GM21825 (cell line): ENCODE measurements around the gene PPARG.
"Not testable (repeated sequence)": the region's sequence is repeated elsewhere in the genome, so short reads cannot be mapped to it uniquely, and the experiment has no call there.

Experiments used
- ATAC-seq: cut with Tn5 transposase; IDR thresholded peaks from one replicate; pipeline ENCODE4 v1.9.1; 2021; ENCODE audit warnings: mild to moderate bottlenecking, moderate library complexity; ENCODE audit not compliant: unreplicated experiment

PPARG gene

GRCh38 chr3:12370758-12371157 is 81.9 kb downstream of the PPARG start:
- no peak for ATAC-seq

DNA sequence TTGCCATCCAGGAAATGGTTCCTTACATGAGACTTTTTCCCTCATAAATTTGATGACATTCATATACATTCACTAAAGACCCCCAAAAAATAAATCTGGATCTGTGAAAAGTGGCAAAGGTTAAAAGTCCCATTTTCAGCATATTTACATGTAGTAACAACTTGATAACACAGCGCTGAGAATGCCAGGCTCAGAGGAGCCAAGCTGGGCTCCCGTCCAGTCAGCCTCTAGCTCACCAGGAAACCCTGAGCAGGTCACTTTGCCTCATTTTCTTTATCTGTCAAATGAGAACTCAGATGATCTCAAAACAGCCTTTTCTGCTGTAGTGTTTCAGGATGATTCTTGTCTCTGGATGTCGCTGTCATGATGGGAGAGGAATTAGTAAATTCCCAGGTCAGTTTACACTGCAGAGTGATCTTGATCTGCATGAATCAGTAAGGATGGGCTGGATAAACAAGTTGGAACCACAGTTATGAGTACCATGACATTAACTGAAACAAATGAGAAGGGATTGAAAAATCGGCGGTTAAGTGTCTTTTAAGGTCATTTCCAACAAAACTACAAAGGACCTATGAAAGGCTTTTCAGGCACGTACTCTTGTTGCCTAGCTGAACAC is 82.8 kb downstream of the PPARG start:
- no peak for ATAC-seq

DNA sequence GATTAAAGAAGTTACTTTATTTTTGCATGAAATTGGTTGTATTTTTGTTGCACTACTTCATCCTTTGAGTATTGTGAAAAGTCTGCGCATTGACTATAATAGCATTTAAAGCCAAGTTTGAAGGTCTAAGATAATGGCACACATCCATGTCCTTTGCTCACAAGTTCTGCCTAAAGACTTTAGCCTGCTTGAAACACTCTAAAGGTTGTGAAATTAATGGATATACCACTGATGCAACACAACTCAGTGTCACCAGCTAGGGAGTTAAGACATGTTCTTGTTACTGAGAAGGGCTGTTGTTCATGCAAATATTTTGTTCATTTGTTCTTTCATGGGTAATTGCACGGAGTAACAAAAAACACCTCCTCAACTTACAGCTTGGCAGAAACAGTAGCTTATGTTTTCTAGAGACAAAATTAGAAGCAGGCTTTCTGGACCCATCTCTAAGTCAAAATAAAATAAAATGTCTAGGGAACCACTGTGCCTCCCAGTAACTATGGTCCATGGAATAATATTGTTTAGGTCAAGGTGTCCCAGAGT is 83.9 kb downstream of the PPARG start:
- ATAC-seq = no peak

DNA sequence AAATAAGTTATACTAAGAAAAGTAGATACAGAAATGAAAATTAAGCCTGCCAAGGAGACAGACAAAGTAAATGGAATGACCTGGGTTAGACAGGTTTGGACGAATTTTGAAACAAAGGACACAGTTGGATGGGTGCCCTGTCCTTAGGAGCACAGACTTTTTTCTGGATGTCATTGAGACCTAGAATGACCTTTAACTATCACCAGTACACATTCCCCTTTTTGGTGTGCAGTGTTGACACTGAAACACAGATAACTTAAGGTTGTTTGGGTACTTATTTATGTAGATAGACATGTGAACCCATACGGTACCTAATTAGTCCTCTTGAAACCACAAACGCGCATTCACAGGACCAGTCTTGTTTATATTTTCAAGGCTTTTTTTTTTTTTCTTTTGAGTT is 86.7 kb downstream of the PPARG start:
- ATAC-seq = no peak

DNA sequence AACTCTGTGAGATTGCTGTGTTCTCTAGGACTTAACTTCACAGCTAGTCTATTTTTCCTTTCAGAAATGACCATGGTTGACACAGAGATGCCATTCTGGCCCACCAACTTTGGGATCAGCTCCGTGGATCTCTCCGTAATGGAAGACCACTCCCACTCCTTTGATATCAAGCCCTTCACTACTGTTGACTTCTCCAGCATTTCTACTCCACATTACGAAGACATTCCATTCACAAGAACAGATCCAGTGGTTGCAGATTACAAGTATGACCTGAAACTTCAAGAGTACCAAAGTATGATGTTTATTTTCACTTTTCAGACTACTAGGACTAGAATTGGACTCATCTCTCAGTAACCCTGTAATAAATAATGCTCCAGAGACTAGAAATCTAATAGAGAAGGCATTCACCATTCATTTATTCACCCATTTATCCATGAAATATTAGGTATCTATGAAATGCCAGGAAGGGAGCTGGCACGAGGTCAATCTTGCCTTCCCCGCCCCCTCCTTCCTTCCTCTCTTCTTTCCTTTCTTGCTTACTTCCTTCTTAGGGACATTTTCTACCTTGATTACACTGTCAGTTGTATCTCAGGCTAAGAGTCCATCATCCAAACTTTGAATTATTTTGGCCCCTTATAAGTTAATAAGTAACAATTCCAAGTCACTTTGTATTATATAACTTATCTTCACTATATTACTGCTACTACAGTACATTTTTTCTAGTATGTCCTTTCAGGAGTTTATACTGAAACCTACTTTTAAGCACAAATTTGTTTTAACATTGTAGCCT is 91.0 kb downstream of the PPARG start:
- no peak for ATAC-seq

- ATAC-seq = no peak
These were observed 91.6 kb downstream of the PPARG start for GRCh38 chr3:12380461-12380860.

DNA sequence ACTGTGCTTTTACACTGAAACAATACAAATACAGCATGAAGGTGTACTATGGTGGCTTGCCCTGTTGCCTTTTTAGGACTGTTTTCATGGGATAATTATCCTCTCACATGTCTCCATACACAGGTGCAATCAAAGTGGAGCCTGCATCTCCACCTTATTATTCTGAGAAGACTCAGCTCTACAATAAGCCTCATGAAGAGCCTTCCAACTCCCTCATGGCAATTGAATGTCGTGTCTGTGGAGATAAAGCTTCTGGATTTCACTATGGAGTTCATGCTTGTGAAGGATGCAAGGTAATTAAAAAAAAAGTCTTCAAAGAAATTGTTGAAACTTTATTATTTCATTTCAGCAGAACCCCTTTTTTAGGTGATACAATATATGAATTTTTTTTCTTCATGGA is 92.3 kb downstream of the PPARG start:
- no peak for ATAC-seq

GRCh38 chr3:12383218-12383617 is 94.3 kb downstream of the PPARG start:
- no peak for ATAC-seq

DNA sequence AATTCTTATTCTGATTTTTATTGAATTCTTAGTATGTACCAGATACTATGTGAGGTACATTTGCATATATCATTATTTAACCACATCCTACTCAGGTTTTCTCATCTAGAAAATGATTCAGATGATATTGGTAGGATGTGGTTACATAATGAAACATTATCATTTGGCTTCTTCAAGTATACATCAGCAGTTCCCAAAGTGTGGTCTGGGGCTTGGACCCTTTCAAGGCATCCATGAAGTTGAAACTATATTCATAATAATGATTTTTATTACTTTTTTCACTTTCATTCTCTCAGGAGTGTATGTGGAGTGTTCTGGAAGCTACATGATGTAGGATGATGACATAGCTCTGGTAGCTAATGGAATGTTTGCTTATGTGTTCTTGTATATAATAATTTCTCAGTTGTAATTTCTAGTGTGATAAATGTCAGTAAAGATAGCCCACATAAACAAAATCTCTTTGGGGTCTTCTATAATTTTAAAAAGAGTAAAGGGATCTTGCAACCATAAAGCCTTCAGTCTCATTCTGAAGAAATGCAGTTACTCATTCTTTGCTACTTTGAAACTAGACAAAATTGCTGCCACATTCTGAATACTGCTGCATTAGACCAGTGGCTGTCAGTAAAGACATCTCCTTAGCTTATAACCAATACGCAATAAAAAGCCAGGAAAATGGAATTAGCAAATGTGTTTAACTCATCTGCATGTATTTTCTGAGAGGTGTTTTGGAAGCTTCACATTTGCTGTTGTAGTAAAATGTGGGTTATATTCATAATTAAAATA is 95.8 kb downstream of the PPARG start:
- no peak for ATAC-seq

GRCh38 chr3:12386514-12387291 is 97.8 kb downstream of the PPARG start:
- ATAC-seq = not testable (repeated sequence)

DNA sequence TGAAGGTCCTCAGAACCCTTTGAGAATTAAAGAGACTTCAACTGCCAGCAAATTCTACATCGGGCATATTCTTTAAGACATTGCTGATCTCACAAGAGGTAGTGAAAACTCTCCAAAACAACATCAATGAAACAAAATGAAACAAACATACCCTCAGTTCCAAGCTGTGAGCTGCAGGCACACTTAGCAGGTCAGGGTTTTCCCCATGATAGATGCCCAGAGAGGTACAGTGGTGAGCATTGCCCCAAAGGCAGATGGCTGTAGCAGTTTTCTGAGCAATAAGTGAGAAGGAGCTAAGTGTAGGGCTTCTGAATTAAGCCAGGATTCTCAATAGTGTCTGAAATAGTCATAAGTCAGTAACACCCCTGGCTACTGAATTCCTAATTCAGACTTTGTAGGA is 99.3 kb downstream of the PPARG start:
- no peak for ATAC-seq

DNA sequence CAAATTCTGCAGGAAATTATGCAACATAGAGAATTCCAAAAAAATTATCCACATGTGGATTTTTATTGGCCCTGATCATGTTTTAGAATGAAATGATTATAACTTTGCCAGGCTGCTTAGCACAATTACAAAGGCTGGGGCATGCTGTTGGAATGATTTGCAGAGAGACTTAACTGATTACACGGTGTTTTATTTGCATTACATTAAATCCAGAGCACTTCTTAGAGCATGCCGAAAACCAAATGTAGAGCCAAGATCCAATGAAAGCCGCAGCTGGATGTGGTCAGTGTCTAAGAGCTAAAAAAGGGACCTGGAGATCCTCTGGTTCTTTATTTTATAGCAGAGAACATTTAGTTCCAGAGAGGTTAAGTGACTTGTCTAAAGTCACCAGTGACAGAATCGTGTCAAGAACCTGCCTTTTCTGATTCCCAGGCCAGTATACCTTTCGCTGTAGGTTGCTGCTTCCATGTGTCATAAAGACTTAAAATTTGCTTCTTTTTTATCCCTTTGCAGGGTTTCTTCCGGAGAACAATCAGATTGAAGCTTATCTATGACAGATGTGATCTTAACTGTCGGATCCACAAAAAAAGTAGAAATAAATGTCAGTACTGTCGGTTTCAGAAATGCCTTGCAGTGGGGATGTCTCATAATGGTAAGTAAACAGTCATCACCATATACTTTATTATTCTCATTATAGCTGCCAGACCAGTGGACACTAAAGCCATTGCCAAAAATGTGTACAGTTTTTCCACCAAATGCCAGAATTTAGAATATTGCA is 103.4 kb downstream of the PPARG start:
- ATAC-seq = no peak

GRCh38 chr3:12393894-12394293 is 105.0 kb downstream of the PPARG start:
- ATAC-seq = no peak

DNA sequence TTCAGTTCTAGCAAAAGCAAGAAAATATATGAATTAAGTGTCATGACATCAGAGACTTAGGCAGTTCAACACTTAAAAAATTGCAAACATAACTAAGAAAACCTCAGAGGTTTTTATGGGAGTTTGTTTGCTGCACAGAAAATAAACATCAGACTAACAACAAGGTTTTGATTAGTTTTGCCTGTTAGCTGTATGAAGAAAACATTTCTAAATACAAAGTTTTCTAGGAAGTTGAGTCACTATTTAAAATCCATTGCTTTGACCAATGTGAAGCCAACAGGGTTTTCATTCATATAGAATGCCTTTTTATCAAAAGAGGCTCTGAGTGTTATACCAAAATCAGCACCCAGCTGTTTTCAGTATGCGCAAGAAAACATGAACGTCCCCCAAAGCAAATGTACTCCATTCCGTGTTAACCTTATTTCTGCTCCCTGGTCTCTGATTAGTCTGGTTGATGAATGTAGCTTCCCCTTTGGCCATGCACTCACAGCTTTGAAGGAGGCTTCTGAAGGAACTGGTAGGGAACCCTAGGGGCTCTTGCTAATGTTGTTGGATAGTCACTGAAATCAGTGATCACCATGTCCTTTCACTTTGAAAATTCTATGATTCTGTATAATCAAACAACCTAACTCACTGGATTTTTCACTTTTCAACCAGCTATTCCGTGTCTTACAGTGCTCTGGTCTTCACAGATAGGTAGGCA is 105.8 kb downstream of the PPARG start:
- peak; percentile 14 for ATAC-seq

DNA sequence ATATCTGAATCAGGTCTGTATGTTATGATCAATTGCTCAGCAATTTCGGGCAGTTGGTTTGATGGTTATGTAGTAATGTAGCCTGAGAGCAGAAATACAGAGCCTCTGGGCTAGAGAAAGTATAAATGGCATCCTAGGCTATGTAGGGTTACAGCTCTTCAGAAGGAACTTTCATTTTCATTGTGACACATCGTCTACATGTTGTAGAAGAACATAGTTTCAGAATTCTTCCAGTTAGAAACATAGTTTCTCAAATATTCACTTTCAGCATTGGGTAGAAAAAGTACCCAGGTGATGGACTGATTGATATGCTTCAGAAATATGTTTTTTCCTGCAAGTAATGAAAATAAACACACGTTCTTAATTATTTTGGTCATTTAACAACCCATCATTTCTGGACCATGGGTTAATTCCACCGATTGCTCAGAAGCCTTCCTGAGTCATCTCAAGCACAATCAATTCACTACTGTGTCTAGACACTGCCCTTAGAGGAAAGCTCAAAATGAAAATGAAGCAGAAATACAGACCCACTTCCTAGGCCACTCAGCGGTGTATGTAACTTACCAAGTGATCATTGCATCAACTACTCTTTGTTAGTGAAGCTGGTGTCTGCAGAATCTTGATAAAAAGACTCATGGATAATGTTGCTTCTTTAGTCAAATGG is 106.6 kb downstream of the PPARG start:
- peak; percentile 95 for ATAC-seq

GRCh38 chr3:12396471-12396870 is 107.6 kb downstream of the PPARG start:
- no peak for ATAC-seq

DNA sequence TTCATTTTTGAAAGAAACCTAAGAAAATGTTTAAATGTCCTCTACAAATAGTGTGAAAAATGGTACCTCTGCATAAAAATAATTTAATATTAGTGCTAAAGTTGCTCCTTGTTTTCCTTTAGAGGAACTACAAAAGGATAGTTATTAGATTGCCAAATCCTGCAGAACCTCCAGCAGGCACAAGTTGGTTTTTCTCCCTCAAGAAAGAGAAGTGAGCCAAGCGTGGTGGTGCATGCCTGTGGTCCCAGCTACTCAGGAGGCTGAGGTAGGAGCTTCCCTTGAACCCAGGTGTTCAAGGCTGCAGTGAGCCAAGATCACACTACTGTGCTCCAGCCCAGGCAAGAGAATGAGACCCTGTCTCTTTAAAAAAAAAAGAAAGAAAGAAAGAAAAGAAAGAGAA is 110.4 kb downstream of the PPARG start:
- no peak for ATAC-seq

DNA sequence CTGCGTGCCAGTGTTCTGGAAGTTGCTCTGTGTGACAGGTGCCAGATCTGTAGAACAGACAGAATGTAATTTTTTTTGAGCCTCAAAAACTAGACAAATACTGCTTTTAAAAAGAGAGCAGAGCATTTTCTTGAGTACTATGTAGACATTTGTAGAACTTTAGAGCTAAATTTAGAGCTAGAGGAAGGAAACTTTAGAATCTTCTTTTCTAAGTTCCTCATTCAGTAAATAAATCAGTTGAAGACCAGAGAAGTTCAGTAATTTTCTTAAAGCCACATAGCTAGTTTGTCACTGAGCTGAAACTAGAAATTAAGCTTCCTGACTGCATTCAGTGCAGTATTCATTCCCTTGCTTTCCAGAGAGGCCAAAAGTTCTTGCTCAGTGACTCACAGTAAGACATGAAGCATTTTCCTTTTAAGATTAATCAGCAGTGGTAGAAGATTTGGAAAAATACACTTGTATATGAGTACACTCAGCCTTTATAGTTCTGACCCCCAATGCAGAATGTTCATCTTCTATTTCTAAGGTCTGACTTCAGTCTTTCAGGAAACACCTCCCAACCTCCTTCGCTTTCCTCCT is 111.8 kb downstream of the PPARG start:
- no peak for ATAC-seq

DNA sequence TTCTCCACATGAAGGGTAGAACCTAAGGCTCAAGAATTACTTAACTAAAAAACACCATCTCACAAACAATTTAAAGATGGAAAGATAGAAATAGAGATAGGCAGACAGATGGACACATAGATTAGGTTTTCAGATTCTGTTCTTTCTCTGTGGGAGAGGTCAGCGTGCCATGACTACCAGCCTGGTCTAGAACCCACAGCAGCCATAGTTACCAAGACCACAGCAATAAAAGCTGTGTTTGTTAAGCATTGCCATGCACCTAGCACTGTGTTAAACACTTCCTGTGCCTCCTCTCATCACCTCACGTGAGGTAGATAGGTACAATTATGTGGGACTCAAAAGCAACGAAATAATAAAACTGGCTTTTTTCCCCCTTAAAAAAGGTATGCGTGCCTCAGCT is 112.3 kb downstream of the PPARG start:
- ATAC-seq = no peak
